GM21825 (cell line): ENCODE results near the gene G6PC3.
"Not testable (repeated sequence)": the region's sequence is repeated elsewhere in the genome, so short reads cannot be mapped to it uniquely, and the experiment has no call there.

Experiments used
- ATAC-seq: cut with Tn5 transposase; IDR thresholded peaks from one replicate; pipeline ENCODE4 v1.9.1; 2021; ENCODE audit warnings: mild to moderate bottlenecking, moderate library complexity; ENCODE audit not compliant: unreplicated experiment

The G6PC3 gene

GRCh38 chr17:44070455-44071197 is at the start of gene G6PC3:
Gene G6PC3, plus strand, starts transcription at chr17:44070735. Its CDS starts 231 bp downstream, at chr17:44070966.
- ATAC-seq = peak; percentile 56

GRCh38 chr17:44021227-44021626 is 49.3 kb upstream of the G6PC3 start:
- not testable (repeated sequence) for ATAC-seq

GRCh38 chr17:44022246-44022645 is 48.3 kb upstream of the G6PC3 start:
- no peak for ATAC-seq

GRCh38 chr17:44023545-44024270 is 46.8 kb upstream of the G6PC3 start:
- no peak for ATAC-seq

GRCh38 chr17:44024271-44024663 is 46.3 kb upstream of the G6PC3 start:
- no peak for ATAC-seq

GRCh38 chr17:44024853-44025252 is 45.7 kb upstream of the G6PC3 start:
- ATAC-seq = no peak

GRCh38 chr17:44029736-44030135 is 40.8 kb upstream of the G6PC3 start:
- no peak for ATAC-seq

GRCh38 chr17:44030482-44030881 is 40.1 kb upstream of the G6PC3 start:
- ATAC-seq = no peak

- no peak for ATAC-seq
Observed at GRCh38 chr17:44033861-44034408, 36.6 kb upstream of the G6PC3 start.

- not testable (repeated sequence) for ATAC-seq
Observed at GRCh38 chr17:44034688-44035087, 35.8 kb upstream of the G6PC3 start.

GRCh38 chr17:44037471-44037870 is 33.1 kb upstream of the G6PC3 start:
- no peak for ATAC-seq

- ATAC-seq = no peak
Observed at GRCh38 chr17:44038604-44039011, 31.9 kb upstream of the G6PC3 start.

- no peak for ATAC-seq
Observed at GRCh38 chr17:44039829-44040635, 30.5 kb upstream of the G6PC3 start.

- ATAC-seq = no peak
Observed at GRCh38 chr17:44043272-44043696, 27.3 kb upstream of the G6PC3 start.

- no peak for ATAC-seq
Observed at GRCh38 chr17:44044071-44044470, 26.5 kb upstream of the G6PC3 start.

- no peak for ATAC-seq
Observed at GRCh38 chr17:44045486-44045885, 25.0 kb upstream of the G6PC3 start.

- not testable (repeated sequence) for ATAC-seq
Observed at GRCh38 chr17:44046893-44047292, 23.6 kb upstream of the G6PC3 start.

GRCh38 chr17:44049294-44050060 is 21.1 kb upstream of the G6PC3 start:
- no peak for ATAC-seq

GRCh38 chr17:44053125-44053872 is 17.2 kb upstream of the G6PC3 start:
- no peak for ATAC-seq
